Anterior cingulate cortex (tissue), 58 donors: ENCODE measurements around the gene EIF5.

Experiments
- DNase-seq, 58 donors: peaks; one replicate each; lab custom pipeline; 2025; lab: John Stamatoyannopoulos, UW

The EIF5 gene

DNA sequence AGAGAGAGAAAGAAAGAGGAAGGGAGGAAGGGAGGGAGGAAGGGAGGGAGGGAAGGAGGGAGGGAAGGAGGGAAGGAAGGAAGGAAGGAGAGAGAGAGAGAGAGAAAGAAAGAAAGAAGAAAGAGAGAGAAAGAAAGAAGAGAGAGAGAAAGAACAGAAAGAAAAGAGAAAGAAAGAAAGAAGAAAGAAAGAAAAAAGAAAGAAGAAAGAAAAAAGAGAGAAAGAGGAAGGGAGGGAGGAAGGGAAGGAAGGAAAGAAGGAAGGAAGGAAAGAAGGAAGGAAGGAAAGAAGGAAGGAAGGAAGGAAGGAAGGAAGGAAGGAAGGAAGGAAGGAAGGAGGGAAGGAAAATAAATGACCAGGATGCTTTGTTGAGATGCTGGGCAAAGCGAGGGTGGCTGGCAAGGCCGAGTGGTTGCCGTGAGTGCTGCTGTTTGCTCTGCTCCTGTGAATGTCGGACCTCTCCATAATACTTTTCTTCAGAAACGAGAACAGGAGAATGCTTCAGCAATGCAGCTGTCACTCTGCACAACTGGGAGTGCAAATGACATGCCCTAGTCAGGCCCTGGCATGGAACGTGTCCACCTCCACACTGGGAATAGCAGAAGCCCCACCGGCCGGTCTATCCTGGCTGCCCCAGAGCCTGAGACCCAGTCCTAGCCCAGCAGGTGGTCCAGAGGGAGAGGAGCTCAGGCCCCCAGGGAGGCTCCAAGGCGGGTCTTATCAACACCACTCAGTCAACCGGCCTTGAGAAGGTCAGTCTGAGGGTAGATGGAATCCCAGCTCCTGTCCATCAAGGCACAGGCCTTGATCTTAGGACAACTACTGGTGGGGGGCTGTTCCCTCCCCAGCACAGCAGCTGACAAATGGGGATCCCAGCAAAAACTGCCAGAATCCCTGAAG lies 25.1 kb upstream of the EIF5 start:
- DNase-seq, result no peak

DNA sequence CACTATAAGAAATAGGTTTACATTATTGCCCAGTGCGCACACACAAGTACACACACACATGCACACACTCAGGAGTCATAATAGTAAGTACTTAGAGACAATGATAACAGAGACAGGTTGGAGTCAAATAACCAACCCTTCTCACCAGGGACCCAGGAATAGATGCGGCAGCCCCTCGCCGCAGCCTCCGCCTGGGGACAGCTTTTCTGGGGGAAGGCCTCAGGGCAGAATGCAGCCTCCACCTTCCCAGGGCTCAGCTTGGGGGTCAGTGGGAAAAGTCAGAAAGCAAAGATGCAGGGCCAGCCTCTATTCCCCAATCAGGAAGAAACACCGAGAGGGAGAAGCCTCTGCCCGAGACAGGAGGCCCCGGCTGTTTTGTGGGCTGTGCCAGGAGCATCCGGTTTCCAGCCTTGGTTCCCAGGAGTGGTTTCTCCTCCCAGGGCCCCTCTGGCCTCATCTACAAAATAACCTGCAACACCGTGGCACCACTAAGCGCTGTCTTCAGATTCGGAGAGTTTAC lies 23.4 kb upstream of the EIF5 start:
- DNase-seq, result no peak

DNA sequence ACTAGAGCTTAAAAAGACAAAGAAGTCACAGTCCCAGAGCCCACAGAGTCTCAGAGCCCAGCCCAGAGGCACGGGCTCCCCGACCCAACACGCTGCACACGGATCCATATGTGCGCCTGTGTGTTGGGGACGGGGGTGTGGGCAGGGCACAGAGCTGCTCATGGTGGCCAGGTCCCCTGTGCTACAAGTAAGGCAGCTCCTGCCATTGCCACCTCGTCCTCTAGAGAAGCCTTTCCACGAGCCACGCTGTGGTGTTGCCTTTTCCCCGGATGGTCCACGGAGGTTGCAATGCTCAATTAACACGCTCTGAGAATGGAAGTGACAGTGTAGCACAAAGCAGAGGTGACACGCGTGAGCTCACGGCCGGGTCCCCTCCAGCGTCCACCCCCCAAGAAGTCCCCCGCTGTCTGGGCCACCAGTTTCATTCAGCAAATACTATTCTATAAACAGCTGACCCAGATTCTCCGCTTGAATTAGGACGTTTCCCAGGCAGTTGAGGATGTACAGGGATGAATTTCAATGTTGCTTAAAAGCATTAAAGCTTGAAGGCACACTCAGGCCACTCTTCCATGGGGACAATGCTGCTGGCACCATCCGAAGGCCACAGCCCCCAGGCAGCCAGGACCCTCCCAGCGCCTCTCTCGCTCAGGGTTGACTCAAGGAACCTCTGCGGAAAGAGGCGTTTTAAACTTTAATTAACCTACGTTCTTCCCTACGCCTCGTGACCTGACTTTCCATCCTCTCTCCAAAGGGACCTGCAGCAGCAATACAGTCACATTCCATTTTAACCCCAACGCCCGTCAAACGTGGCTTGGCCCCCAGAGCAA lies 22.7 kb upstream of the EIF5 start:
- peak in 26 of 58 donors; percentile 11 to 75 (median 48) for DNase-seq

DNA sequence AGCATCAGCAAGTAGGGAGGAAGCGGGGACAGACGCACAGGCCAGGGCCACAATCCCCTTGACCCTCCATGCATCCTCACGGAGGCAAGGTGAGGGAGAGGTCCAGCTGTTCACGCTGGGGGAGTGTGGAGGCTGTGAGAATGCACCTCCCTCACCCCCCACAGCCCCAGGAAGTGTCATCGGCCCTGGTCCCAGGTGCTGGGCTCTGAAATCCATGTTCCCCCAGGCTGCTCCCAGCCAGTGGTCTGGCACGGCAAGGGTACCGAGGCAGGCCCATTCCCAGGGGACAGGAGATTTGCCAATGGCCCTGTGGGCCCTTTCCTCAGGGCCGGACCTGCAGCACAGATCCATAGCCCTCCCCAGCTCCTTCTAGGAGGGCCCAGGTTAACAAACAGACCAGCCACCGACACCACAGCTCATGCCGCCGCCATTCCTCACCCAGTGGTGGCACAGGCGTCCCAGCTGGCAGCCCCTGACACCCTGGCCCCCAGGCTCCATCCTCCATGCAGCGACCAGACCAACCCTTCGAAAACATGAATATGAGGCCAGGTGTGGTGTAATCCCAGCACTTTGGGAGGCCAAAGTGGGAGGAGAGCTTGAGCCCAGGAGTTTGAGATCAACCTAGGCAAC lies 21.9 kb upstream of the EIF5 start:
- DNase-seq, result no peak

DNA sequence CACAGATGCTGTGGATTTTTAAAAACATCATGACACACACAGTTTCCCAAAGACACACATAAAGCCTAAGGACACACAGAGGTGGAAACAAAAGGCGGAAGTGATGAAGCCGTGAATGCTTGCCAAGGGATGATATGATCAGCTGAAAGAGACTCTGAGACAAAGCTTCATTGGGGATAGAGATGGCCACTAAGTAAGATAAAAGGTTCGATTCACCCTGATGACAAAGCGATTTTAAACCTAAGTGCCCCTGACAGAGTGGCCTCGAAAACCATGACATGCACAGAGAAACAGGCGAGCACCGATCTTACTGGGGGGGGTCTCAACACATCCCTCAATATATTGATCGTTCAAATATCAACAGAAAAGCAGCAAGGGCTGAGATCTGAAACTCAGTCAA lies 20.3 kb upstream of the EIF5 start:
- DNase-seq, result no peak

DNA sequence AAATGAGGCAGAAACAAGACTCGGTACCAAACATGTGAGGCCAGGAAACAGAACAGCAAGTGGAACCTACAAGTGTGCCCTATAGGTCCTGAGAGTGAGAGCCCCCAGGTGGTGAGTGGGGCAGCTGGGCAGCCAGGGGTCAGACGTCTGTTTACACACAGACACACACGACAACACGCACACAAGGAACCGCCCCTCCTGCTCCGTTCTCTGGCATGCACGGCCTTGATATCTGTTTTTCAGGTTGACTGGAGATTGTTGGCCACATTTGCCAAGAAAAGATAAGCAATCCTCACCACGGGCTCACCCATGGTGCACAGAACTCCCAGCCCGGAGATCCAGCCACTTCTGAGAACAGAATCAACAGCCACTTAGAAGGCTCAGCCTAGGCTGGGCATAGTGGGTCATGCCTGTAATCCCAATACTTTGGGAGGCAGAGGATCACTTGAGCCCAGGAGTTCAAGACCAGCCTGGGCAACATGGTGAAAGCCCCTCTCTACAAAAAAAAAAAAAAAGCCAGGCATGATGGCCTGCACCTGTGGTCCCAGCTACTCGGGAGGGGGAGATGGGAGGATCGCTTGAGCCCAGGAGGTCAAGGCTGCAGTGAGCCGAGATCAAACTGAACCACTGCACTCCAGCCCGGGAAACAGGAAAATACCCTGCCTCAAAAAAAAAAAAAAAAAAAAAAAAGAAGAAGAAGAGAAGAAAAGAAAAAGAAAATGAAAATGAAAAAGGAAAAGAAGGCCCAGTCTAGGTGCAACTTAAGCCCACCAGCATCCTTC lies 19.4 kb upstream of the EIF5 start:
- no peak for DNase-seq

DNA sequence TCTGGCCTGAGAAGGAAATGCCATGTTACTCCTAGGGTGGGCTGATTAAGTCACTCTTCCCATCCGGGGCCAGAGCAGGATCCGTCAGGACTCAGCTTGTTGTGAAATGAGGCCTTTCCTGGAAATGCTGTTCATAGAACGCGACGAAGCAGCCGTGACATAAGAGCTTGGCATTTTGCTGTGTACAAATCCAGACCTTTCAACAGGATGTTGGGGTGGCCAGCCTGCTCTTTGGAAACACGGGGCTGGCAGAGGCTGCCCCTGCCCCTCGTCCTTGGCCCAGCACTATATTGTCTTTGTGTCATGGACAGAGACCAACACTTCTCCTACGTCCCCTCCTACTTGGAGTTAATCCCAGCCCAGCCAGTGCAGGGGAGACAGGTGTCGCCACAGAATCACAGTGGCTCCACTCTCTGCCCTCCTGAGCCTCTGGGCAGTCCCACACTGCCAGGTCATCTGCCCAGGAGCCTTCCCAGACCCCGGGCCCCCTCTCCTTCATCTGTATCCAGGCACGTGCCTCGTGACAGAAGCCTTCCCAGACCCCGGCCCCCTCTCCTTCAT lies 18.6 kb upstream of the EIF5 start:
- DNase-seq, result no peak

DNA sequence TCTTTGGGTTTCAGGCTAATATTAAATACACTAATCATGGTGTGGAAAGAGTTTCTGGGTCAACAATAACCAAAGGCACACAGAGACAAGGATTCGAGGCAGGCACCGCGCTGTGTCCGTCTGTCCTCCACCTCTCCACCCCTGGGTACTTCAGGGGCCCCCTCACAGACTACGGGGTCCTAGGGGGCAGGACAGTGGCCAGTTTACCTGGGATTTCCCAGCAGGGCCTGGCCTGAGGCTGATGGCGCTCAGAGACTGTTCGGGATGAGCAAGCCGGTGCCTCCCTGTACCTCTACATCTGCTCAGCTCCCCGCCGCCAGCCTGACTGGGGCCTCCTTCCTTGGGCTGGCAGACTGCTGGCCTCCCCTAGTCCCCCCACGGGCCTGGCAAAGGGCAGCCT lies 18.1 kb upstream of the EIF5 start:
- DNase-seq, result no peak

DNA sequence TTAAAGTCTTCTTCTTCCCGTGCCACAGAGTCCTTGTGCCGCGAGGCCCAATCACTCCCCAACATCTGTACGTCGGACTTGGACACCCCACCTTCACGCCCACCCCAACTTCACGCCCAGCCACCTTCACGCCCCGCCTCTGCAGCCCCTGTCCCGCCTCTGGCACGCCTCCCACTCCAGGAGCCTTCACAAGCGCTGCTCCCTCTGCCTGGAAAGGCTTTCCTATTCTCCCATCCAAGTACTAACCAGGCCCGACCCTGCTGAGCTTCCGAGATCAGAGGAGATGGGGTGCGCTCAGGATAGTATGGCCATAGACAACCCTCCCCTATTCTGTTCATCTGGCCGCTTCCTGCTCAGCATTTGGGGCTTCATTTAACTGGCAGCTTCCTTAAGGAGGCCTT lies 17.3 kb upstream of the EIF5 start:
- DNase-seq, result no peak

DNA sequence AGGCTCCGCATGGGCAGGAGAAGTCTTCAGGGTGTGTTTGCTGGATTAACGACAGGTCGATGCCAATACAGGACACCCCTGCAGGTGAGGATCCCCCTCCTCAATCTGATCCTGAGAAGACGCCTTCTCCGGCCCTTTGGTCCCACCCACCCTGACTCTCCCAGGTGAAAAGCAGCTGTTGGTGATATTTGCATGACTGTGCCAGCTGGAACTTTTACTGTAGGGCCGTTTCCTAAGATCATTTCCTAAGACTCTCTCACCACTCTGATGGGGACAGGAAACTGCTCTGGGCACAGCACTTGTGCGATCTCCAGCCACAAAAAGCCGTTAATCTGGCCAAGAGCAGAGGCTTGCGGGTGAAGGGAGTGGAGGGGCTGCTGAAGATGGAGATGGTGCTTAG lies 16.8 kb upstream of the EIF5 start:
- DNase-seq, result no peak

DNA sequence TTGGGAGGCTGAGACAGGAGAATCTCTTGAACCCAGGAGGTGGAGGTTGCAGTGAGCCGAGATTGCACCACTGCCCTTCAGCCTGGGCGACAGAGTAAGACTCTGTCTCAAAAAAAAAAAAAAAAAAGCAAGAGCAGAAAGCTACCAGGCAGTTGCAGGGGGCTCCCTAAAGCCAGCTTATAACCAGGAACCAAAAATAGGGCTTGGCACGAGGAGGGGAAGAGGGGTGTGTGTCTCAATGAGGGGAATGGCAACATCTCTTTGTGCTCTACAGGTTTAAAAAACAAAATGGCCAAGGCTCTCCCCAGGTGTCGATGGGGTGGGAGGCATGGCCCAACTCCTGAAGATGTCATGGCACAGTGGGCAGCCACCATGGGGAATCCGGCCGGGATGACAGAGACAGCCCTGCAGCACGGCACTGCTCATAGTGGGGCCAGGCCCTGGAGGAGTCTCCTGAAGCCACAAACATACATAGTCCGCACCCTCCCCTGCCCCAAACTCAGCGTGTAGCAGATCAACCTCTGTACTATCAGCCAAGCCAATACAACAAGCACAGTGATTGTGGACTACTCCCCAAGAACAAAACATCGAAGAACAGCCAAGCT lies 16.0 kb upstream of the EIF5 start:
- DNase-seq, result no peak

DNA sequence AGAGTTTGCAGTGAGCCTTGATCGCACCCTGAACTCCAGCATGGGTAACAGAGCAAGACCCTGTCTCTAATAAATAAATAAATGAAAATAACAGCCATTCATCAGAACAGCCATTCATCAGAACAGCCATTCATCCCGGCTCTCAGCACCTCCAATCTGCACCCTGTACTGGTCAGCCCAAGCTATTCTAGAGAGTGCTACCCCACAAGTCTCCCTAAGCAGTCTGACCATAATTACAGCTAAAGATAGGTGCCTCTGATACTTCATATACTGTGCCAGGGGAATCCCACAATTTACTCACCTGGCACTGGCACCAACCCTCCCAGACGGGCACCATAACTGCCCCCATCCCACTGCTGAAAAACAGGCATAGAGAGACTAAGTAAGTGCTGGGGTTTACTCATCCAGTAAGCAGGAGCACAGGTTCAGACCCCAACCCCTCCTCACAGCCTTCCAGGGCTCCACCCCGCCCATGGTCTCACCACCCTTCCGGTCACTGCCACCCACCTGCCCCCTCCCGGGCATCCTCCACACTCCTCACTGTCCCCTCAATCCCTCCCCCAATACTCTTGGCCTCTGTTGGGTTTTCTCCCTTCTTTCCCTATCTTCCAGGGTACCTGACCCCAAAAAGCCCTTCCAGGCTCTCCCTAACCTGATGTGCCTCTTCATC lies 15.2 kb upstream of the EIF5 start:
- DNase-seq, result no peak

DNA sequence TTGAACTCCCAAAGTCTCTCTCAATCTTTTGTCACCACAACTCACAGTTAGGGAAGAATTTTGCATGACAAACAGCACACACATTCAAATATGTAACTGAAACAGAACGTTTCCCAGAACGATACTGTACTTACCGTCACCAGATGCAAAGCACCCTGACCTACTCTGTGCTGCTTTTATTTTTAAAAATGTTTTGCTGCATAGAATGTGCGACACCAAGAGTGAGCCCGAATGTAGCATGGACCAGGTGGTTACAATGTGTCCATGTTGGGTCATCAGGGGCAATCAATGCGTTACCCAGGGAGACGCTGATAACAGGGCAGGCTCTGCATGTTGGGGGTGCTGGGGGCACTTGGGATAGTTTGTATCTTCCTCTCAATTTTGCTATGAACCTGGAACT lies 14.6 kb upstream of the EIF5 start:
- no peak for DNase-seq

DNA sequence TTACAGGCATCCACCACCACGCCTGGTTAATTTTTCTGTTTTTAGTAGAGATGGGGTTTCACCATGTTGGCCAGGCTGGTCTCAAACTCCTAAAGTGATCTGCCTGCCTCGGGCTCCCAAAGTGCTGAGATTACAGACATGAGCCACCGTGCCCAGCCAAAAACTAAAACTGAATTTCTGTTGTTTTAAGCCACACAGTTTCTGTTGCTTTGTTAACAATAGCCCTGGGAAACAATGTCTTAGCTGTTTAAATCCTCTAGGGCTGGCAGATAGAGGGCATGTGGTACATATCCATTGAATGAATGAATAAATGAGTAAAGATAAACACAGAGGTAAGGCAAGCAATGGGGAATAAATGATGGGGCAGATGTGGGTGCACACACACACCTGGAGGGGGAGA lies 8.0 kb upstream of the EIF5 start:
- peak in 2 of 58 donors; percentile 34 to 36 for DNase-seq

DNA sequence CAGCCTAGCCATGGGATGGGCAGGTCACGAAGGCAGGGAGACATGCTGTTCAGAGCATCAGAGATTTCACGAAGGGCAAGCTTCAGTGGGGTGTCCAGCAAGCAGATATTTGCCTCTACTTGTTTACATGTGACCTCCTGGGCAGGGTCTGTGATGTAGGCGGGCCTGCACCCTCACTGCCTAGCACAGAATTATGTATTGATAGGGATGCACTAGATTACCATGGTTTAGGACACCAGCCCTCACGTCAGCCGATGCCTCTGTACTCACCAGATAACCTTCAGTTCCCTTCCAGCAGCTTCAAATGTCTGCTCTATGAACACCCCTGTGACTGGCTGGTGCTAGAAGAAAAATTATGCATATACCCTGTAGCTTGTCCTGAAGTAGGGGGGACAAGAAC lies 5.1 kb upstream of the EIF5 start:
- DNase-seq, result no peak

DNA sequence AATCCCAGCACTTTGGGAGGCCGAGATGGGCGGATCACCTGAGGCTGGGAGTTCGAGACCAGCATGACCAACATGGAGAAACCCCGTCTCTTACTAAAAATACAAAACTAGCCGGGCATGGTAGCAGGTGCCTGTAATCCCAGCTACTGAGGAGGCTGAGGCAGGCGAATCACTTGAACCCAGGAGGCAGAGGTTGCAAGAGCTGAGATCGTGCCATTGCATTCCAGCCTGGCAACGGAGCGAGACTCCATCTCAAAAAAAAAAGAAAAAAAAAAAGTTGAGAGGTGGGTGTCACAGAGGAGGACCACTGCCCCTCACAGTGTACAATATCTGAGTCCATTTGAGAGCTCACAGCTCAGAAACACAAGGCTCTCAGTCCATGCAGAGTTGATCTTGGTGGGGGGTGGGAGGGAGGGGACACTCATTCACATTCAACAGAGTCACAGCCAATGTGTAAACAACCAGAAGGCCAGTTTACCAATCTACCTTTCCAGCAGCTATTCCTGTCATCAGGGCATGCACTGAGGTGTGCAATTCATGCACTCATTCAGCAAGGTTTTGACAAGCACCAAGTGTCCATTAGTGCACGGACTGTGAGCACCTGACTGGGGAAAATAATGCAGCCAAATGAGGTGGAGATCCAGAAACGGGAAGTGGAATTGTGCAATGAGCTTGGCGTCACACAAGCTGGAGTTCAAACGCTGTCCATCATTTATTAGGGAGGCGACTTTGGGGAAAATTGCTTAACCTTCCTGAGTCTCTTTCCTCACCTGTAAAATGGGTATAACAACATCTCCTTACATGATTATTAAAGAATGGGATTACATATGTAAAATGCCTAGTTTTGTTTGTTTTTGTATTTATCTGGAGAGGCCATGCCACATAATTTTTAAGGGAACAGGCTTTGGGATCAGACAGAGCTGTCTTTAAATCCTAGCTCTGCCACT lies 4.4 kb upstream of the EIF5 start:
- DNase-seq, result peak in 2 of 58 donors; percentile 11 to 15

DNA sequence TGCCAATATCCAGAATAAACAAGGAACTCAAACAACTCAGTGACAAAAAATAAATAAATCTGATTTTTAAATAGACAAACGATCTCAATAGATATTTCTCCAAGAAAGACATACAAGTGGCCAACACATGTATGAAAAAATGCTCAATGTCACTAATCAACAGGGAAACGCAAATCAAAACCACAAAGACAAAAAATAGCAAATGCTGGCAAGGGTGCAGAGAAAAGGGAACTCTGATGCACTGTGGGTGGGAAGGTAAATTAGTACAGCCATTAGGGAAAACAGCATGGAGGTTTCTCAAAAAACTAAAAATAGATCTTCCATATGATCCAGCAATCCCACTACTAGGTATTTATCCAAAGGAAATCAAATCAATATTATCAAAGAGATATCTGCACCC lies 3.5 kb upstream of the EIF5 start:
- DNase-seq, result no peak
